ENCODE measurements around the gene GSG1. TPM values are rescaled to one million over a fixed set of nuclear protein-coding genes. Genes with fewer than 3 reads are reported as not detected.

Gene GSG1
- total RNA-seq, 2 donors from 2014 or later = 0.66 to 2.1 TPM

- WGBS, 2 donors = 13 to 21% methylated on average over 6 of the region's 6 CpGs
- ATAC-seq (no peak), DNase-seq (no peak)
- Histone ChIP-seq H3K27ac (peak overlapping the region in 3 of 4 donors; percentile 64 to 92 (median 86)), H3K36me3 (replicated peaks in 1 of 2; ENCODE audit: insufficient read depth in 1 of 2, low read depth in 2 of 2) (no peaks in the 10 kb centered on the region), H3K9me3 (no peaks in the 10 kb centered on the region), H3K4me3 (no peak overlapping the region), H3K4me1 (peaks cover 30% of the 10 kb centered on the region), H3K27me3 (no peaks in the 10 kb centered on the region)
- no peak for TF ChIP-seq POLR2A (IDR thresholded peaks at IDR 0.05)
- TF ChIP-seq CTCF (IDR thresholded peaks at IDR 0.05) = no peak
- intact Hi-C loops (cut with DNase I) = no loop called here
These were observed 2.9 kb downstream of the GSG1 start for GRCh38 chr12:13100605-13100881.

GRCh38 chr12:13099844-13100604, 3.4 kb downstream of the GSG1 start:
- TF ChIP-seq CTCF (IDR thresholded peaks at IDR 0.05) (no peak), POLR2A (IDR thresholded peaks at IDR 0.05) (no peak)
- Histone ChIP-seq H3K4me1 (peaks cover 35% of the 10 kb centered on the region), H3K27me3 (no peaks in the 10 kb centered on the region), H3K9me3 (no peaks in the 10 kb centered on the region), H3K27ac (peak overlapping the region in 3 of 4 donors; percentile 64 to 92 (median 86)), H3K4me3 (no peak overlapping the region), H3K36me3 (replicated peaks in 1 of 2; ENCODE audit: insufficient read depth in 1 of 2, low read depth in 2 of 2) (no peaks in the 10 kb centered on the region)
- WGBS, 2 donors = 76 to 88% methylated on average over 10 of the region's 10 CpGs
- intact Hi-C loops (cut with DNase I) = loop anchor here (10.0 kb wide), 1 partner anchor 105 kb away; no protein-coding TSS in a partner anchor
- no peak for ATAC-seq
- no peak for DNase-seq

DNA sequence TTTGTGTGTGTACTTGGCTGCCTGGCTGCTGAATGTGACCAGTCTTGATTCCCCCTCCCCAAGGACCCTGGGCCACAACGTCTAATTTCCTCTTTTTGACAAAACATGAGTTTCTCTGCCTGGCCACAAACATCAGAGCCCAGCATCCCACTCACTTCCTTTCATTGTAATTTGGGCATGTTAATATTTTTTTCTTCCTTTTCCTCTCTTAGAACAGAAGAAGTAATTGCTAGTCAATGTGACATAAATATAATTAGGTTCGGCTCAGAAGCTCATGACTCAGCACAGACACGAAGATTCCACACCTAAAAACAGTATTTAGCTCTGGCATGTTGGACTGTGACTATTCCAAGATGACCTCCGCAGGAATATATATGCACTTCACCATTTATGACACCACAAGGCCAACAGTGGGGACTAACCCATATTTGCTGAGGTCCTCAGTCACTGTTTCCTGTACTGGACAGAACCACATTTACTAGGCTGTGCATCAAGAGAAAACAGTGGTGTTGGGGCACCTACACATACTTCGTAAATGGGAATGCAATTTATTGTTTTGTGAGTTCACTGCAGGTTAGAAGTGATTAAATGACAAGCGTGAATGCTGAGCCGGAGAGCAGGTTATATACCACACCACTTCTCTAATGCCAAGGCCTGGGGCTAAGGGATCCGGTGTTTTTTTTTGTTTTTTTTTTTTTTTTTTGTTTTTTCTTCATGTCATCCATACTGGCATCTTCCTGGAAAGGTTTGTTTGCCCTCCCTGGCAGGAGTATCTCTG, 4.2 kb downstream of the GSG1 start:
- Histone ChIP-seq H3K9me3 (no peaks in the 10 kb centered on the region), H3K4me3 (no peak overlapping the region), H3K27ac (peak overlapping the region; percentile 2 to 92 (median 47)), H3K4me1 (peaks cover 38% of the 10 kb centered on the region), H3K36me3 (replicated peaks in 1 of 2; ENCODE audit: insufficient read depth in 1 of 2, low read depth in 2 of 2) (no peaks in the 10 kb centered on the region), H3K27me3 (no peaks in the 10 kb centered on the region)
- intact Hi-C loops (cut with DNase I) = loop anchor here (10.0 kb wide), 1 partner anchor 106 kb away; no protein-coding TSS in a partner anchor
- WGBS, 2 donors = 58 to 78% methylated on average over 8 of the region's 8 CpGs
- no peak for ATAC-seq
- TF ChIP-seq CTCF (IDR thresholded peaks at IDR 0.05) (no peak), POLR2A (IDR thresholded peaks at IDR 0.05) (no peak)
- DNase-seq = peak in 1 of 4 donors; percentile 35

GRCh38 chr12:13097491-13098011, 5.9 kb downstream of the GSG1 start:
- H3K9me3 ChIP-seq = no peaks in the 10 kb centered on the region
- H3K27ac ChIP-seq = peak overlapping the region in 3 of 4 donors; percentile 17 to 92 (median 86)
- ATAC-seq = no peak
- TF ChIP-seq POLR2A (IDR thresholded peaks at IDR 0.05) = no peak
- TF ChIP-seq CTCF (IDR thresholded peaks at IDR 0.05) = no peak
- intact Hi-C loops (cut with DNase I) = loop anchor here (10.0 kb wide), 1 partner anchor 107 kb away; no protein-coding TSS in a partner anchor
- no peak overlapping the region for H3K4me3 ChIP-seq
- peaks cover 44% of the 10 kb centered on the region for H3K4me1 ChIP-seq
- H3K27me3 ChIP-seq = no peaks in the 10 kb centered on the region
- no peak for DNase-seq
- 46 to 64% methylated on average over 9 of the region's 9 CpGs for WGBS, 2 donors
- H3K36me3 ChIP-seq (replicated peaks in 1 of 2; ENCODE audit: insufficient read depth in 1 of 2, low read depth in 2 of 2) = no peaks in the 10 kb centered on the region
